Measurements from ENCODE around the gene OPCML. TPM values are rescaled to one million over a fixed set of nuclear protein-coding genes. Genes with fewer than 3 reads are reported as not detected.

OPCML gene
- total RNA-seq, 2 donors from 2014 or later, result under 0.01 TPM; not detected in 1

DNA sequence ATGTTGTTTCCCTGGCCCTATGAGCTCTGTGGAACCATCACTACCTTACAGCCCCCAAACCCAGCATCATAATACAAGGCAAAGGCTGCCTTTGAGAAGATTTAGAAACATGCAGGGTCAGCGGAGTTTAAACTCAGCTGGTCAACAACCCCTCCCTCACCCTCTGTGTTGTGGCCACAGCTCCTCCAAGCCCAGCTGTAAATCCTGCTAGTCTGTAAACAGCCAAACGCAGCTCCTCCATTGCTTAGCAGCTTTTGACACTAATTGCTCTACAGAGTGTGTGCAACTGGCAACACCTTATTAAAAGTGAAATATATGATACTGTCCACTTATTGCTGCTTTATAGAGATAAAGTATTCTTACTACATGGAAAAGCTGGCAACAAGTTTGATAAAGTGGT is 29.1 kb downstream of the OPCML start:
- no peaks in the 10 kb centered on the region for H3K27me3 ChIP-seq
- H3K9me3 ChIP-seq, result no peaks in the 10 kb centered on the region
- ATAC-seq (no peak), DNase-seq (no peak)
- WGBS, 2 donors, result 27 to 33% methylated on average over 2 of the region's 2 CpGs
- no peak for TF ChIP-seq POLR2A (IDR thresholded peaks at IDR 0.05)
- TF ChIP-seq, protein P1, sequence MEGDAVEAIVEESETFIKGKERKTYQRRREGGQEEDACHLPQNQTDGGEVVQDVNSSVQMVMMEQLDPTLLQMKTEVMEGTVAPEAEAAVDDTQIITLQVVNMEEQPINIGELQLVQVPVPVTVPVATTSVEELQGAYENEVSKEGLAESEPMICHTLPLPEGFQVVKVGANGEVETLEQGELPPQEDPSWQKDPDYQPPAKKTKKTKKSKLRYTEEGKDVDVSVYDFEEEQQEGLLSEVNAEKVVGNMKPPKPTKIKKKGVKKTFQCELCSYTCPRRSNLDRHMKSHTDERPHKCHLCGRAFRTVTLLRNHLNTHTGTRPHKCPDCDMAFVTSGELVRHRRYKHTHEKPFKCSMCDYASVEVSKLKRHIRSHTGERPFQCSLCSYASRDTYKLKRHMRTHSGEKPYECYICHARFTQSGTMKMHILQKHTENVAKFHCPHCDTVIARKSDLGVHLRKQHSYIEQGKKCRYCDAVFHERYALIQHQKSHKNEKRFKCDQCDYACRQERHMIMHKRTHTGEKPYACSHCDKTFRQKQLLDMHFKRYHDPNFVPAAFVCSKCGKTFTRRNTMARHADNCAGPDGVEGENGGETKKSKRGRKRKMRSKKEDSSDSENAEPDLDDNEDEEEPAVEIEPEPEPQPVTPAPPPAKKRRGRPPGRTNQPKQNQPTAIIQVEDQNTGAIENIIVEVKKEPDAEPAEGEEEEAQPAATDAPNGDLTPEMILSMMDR (IDR thresholded peaks at IDR 0.05), result no peak
- no peaks in the 10 kb centered on the region for H3K36me3 ChIP-seq (replicated peaks in 1 of 2; ENCODE audit: insufficient read depth in 1 of 2, low read depth in 2 of 2)
- H3K4me3 ChIP-seq, result no peak overlapping the region
- no peaks in the 10 kb centered on the region for H3K4me1 ChIP-seq
- no peak overlapping the region for H3K27ac ChIP-seq
- intact Hi-C loops (cut with DNase I), result no loop called here

DNA sequence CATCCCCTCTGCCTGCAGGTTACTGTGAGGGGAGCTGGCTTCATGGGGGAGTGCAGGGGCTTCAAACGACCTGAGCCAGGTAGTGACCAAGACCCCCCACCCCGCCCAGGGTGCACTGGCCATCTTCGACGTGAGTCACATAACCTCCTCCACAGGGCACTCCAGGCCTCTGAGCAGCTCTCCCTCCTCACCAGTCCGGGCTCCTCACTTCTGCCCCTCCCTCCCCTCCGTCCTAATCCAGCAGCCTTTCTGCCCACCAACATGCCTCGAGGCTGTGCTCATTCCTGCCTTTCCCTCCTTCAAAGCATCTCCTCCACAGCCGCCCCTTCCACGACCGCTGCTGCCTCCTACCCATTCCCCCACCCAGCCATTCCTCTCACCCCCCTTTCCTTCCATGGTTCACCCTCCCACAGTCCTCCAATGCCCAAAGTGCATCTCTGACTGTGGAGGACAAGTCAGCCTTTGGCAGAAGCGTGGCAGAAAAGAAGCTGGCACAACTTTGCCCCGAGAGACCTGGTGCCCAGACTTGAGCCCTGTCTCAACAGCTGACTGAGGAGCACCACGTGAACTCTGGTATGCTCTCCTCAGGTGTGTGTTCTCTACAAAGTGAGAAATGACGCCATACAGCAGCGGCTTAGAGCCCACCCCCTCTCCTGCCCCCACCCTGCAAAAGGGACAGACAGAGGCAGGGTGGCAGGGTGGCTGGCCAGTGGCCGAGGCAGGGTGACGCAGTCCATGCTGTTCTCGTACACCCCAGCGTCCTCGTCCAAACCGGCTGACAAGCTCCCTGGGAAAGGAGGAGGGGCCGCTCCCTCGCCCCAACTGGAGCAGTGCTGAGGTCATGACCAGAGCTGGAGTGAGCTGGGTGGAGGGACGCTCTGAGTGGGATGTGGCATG is 30.4 kb downstream of the OPCML start:
- no peaks in the 10 kb centered on the region for H3K4me1 ChIP-seq
- H3K36me3 ChIP-seq (replicated peaks in 1 of 2; ENCODE audit: insufficient read depth in 1 of 2, low read depth in 2 of 2), result no peaks in the 10 kb centered on the region
- H3K4me3 ChIP-seq, result no peak overlapping the region
- peak in 1 of 4 donors; percentile 9 for DNase-seq
- no peak for ATAC-seq
- H3K9me3 ChIP-seq, result no peaks in the 10 kb centered on the region
- H3K27ac ChIP-seq, result no peak overlapping the region
- intact Hi-C loops (cut with DNase I), result no loop called here
- no peaks in the 10 kb centered on the region for H3K27me3 ChIP-seq
- 27 to 34% methylated on average over 16 to 24 of the region's 24 CpGs for WGBS, 2 donors
- TF ChIP-seq POLR2A (IDR thresholded peaks at IDR 0.05), result no peak
- TF ChIP-seq, protein P1 (IDR thresholded peaks at IDR 0.05), result no peak

DNA sequence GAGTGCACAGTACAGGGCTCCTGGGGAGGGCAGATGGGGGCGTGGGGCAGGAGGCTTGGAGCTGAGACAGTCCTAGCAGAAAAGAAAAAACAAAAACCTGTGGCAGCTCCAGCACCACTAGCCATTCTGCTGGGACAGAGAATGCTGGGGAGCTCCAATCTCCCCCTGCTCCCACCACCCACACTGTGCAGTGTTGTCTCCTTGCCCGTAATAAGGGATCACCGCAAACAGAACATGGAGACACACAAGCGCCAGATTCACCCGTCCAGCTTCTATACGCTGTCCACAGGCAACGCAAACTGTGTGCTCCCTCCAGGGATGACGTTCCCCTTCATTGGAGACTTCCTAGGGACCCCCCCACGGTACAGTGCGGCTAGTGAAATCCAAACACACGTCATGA is 31.4 kb downstream of the OPCML start:
- no peak for DNase-seq
- ATAC-seq, result no peak
- 57 to 63% methylated on average over 11 of the region's 11 CpGs for WGBS, 2 donors

DNA sequence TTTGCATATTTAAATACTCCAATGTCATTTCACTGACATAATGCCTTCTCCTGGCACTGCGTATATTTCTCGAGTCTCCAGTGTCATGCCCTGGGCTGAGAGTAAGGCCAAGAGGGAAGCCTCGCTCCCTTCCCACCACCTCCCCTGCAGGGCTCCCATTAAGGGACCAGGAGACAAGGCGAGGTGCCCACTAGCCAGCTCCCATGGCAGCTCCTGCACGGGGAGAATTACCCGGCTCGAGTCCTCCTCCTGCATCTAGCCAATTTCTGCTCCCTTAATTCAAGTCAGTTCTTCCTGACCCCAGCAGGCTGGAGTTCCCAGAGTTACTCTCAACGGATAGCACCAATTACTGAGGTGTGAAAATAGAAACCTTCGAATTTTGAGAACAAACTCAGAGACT is 31.9 kb downstream of the OPCML start:
- DNase-seq, result no peak
- WGBS, 2 donors, result 41 to 60% methylated on average over 8 to 9 of the region's 9 CpGs
- H3K4me3 ChIP-seq, result no peak overlapping the region
- H3K4me1 ChIP-seq, result no peaks in the 10 kb centered on the region
- no peak overlapping the region for H3K27ac ChIP-seq
- H3K36me3 ChIP-seq (replicated peaks in 1 of 2; ENCODE audit: insufficient read depth in 1 of 2, low read depth in 2 of 2), result no peaks in the 10 kb centered on the region
- no peaks in the 10 kb centered on the region for H3K27me3 ChIP-seq
- H3K9me3 ChIP-seq, result no peaks in the 10 kb centered on the region
- intact Hi-C loops (cut with DNase I), result no loop called here
- TF ChIP-seq, protein P1 (IDR thresholded peaks at IDR 0.05), result no peak
- TF ChIP-seq POLR2A (IDR thresholded peaks at IDR 0.05), result no peak
- ATAC-seq, result no peak

More for the DNA sequence above, 31.4 kb downstream of the OPCML start:
- Histone ChIP-seq H3K36me3 (replicated peaks in 1 of 2; ENCODE audit: insufficient read depth in 1 of 2, low read depth in 2 of 2) (no peaks in the 10 kb centered on the region), H3K9me3 (no peaks in the 10 kb centered on the region), H3K4me3 (no peak overlapping the region), H3K4me1 (no peaks in the 10 kb centered on the region), H3K27ac (no peak overlapping the region), H3K27me3 (no peaks in the 10 kb centered on the region)
- TF ChIP-seq POLR2A (IDR thresholded peaks at IDR 0.05), result no peak
- TF ChIP-seq, protein P1 (IDR thresholded peaks at IDR 0.05), result no peak
- intact Hi-C loops (cut with DNase I), result no loop called here

DNA sequence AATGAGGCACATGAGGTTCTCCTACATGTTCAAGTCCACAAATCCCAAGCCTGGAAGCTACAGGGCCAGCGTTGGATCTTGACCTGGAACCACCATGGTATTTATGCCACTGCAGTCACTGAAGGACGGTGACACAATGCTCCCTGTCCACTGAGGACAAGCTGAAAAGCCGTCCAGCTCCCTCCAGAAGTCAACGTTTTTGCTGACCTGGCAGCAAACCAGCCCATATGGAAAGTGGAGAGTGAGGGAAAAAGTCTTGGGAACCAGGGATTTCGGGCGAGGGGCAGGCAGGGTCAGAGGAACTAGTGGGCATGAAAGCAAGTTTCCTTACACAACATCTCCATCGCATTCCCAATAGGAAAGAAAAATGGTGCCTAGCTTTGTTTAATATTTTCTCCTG is 33.3 kb downstream of the OPCML start:
- Histone ChIP-seq H3K27ac (no peak overlapping the region), H3K4me3 (no peak overlapping the region), H3K36me3 (replicated peaks in 1 of 2; ENCODE audit: insufficient read depth in 1 of 2, low read depth in 2 of 2) (no peaks in the 10 kb centered on the region), H3K27me3 (no peaks in the 10 kb centered on the region), H3K9me3 (no peaks in the 10 kb centered on the region), H3K4me1 (no peaks in the 10 kb centered on the region)
- 77 to 79% methylated on average over 6 to 7 of the region's 7 CpGs for WGBS, 2 donors
- TF ChIP-seq POLR2A (IDR thresholded peaks at IDR 0.05), result no peak
- TF ChIP-seq, protein P1 (IDR thresholded peaks at IDR 0.05), result no peak
- intact Hi-C loops (cut with DNase I), result no loop called here
- DNase-seq (no peak), ATAC-seq (no peak)
